PFSK-1 (cell line): ENCODE measurements around the gene FIBP.

ENCODE experiments used
- SIN3A ChIP-seq: IDR thresholded peaks from 2 replicates; pipeline ENCODE4 v1.6.1; 2012; ENCODE audit warnings: mild to moderate bottlenecking, low read length, moderate library complexity, borderline replicate concordance; ENCODE audit not compliant: insufficient read depth
- TAF1 ChIP-seq: IDR thresholded peaks from 2 replicates; pipeline ENCODE4 v1.6.1; 2012; ENCODE audit warnings: low read length, control low read depth, borderline replicate concordance; ENCODE audit not compliant: insufficient read depth
- TF ChIP-seq, protein P1 (sequence below), 2 experiments: IDR thresholded peaks; 2 replicates each; pipeline versions ENCODE4 v1.6.1 to v1.8.0; 2011 to 2012; ENCODE audit warnings: low read depth in 2 of 2, low read length in 2 of 2, control low read depth in 1 of 2, inconsistent platforms in 1 of 2, mild to moderate bottlenecking in 1 of 2, moderate library complexity in 1 of 2; ENCODE audit not compliant: insufficient read depth in 1 of 2

DNA sequence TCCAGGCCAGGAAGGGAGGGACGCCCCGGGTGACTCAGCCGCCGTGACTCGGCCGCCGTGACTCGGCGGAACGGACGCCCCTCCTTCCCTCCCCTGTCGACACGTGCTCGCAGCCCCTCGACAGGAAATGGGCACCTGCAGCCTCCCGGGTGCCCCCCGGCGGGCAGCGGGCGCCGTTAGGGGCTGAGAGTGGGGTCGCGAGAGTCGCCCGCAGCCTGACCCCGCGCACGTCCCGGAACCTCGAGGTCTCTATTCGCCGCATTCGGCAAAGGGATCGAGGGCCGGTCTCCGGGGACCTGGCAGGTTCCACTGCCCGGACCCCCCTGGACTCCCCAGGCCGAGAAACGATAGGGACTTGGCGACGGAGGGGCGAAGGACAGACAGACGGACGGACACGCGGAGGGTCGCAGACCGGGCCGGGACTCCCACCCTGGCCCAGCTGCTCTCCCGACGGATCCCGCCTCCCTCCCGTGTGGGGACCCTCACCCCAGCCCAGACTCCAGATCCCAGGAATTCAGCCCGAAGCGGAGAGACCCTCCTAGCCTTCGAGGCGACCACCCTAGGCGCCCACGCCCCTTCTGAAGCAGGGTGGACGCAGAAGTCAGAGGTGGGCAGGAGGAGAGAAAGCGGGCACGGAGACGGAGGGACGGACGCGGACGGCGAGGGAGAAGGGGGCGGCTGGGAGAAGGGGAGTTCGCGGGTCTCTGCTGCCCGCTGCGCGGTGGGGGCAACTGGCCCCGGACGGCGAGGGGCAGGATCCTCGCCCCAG is 11.3 kb upstream of the FIBP start:
- TF ChIP-seq, protein P1, sequence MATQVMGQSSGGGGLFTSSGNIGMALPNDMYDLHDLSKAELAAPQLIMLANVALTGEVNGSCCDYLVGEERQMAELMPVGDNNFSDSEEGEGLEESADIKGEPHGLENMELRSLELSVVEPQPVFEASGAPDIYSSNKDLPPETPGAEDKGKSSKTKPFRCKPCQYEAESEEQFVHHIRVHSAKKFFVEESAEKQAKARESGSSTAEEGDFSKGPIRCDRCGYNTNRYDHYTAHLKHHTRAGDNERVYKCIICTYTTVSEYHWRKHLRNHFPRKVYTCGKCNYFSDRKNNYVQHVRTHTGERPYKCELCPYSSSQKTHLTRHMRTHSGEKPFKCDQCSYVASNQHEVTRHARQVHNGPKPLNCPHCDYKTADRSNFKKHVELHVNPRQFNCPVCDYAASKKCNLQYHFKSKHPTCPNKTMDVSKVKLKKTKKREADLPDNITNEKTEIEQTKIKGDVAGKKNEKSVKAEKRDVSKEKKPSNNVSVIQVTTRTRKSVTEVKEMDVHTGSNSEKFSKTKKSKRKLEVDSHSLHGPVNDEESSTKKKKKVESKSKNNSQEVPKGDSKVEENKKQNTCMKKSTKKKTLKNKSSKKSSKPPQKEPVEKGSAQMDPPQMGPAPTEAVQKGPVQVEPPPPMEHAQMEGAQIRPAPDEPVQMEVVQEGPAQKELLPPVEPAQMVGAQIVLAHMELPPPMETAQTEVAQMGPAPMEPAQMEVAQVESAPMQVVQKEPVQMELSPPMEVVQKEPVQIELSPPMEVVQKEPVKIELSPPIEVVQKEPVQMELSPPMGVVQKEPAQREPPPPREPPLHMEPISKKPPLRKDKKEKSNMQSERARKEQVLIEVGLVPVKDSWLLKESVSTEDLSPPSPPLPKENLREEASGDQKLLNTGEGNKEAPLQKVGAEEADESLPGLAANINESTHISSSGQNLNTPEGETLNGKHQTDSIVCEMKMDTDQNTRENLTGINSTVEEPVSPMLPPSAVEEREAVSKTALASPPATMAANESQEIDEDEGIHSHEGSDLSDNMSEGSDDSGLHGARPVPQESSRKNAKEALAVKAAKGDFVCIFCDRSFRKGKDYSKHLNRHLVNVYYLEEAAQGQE (IDR thresholded peaks at IDR 0.05; ENCODE audit: insufficient read depth in 1 of 2, low read depth in 2 of 2, low read length in 2 of 2) = no peak; a peak in 1 of 4 replicates
- TF ChIP-seq SIN3A = peak; percentile 71; the same call in 1 of the 2 replicates
- TF ChIP-seq TAF1 = peak; percentile 79; the same call in 1 of the 2 replicates
